D341Med (cell line): ENCODE measurements around the gene ATG5.
"Not testable (repeated sequence)": the region's sequence is repeated elsewhere in the genome, so short reads cannot be mapped to it uniquely, and the experiment has no call there.

Experiments used
- DNase-seq: peaks from one replicate; pipeline ENCODE4 v3.0.0; 2012; ENCODE audit warnings: low spot score

ATG5 gene

DNA sequence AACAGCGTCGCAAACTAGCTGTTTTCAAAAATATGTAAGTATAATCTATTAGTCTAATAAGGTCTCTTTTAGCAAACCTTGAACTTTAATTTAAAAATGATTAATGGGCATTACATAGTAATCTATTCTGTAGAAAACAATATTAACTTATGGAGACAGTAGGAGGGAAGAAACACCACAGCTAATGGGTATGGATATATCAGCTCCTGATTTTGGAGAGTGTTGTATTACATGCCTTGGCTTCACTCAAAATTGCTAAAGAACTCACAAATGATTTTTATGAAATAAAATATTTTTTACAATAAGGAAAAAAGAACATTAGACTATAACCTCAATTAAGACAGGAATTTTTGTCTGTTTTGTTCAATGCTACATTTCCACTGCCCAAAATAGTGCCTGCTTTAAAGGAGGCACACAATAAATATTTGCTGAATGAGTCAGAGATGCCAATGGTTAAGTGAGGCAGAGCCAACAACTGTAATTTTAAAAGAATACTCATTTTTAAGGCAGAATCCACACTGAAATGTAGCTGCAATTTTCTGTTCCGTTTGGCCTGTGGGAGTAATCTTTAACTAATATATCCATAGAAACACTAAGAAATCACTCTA lies 15.7 kb downstream of the ATG5 start:
- DNase-seq, result no peak

DNA sequence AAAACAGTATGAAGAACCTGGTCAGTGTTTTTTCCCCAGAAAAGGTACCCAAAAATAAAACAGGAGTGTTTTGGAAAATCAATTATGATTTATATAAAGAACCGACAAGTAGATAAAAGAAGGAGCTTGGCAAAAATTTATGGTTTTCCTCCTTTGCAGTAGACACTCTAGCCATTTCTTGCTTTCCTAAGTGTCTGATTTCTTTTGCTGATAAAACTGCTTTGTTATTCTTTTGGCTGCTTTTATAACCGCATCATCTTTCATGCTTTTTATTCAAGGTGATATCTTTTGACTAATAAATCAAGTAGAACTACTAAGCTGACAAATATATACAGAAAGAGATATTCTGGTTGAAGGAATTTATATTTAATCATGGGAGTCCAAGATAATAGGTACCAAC lies 16.6 kb downstream of the ATG5 start:
- DNase-seq, result no peak

DNA sequence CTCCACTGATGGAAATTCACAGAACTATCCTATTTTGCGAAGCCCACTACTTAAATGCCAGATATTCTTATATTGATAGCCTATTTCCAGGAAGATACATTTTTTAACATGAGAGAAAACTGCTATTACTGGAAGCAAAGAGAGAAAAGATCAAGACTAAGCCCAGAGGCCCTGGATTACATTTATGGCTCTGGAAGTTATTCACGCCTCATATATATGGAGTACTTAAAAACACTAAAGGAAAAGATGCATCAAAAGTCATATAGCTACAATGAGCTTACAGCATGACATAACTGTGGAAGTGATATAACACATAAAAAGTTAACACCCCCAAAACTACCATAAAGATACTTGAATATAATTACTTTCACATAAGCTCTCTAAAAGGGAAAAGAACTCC lies 19.8 kb downstream of the ATG5 start:
- no peak for DNase-seq

DNA sequence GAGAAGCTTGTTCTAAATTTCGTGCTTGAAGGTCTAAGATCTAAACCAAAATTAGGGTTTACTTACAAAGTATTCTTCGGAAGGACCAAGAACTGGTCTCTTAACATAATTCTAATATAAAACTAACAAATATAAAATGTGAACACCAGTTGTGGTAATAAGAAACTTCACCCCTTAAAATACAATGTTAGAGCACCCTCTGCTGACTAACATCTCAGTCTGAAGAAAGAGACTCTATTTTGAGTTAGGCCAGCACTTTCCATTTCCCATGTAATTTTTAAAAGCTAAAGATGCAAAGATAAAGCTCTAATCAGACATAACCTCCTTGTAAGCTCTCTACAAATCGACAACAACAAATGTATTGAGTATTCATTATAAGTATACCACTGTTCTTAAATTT lies 24.6 kb downstream of the ATG5 start:
- DNase-seq, result peak; percentile 18

DNA sequence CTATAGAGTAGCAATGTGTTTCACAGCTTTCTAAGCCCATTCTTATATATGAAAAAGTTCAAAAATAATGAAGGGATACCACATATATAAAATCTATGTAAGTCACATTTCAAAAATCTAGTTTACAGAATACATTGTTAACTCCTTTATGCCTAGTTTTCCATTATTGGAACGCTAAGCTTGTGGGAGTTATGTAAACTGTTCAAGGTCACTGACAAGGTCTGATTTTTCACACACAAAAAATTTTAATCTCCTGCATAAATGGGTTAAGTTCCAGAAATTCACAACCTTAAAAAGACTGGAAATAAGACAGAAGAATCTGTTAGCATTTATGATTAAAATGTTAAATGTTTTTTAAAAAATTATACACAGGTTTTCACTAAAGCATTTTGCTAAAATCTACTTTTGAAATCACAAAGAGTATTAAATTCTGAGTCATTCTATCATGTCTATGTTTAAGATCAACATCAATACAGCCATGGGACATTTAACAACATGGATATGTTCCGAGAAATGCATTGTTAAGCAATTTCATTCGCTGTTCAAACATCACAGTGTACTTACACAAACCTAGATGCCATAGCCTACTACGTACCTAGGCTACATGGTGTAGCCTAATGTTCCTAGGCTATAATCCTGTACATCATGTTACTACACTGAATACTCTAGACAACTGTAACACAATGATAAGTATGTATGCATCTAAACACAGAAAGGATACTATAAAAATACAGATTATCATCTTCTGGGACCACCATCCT lies 25.4 kb downstream of the ATG5 start:
- no peak for DNase-seq

DNA sequence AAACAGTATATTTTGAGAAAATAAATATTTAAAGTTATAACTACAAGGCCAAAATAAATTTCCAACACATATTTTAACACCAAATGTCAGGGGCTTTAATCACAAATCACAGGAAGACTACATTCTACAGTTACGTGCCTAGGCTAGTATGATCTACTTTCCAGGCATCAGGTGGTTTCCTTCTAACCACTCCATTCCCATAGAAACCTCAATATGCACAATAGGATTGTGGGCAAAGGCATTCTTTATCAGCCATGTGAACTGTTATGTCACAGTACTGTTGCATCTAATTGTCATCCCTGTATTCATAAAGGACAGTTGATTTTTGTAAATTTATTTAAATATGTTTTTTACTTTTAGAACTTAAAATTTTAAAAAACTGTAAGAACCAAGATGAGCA lies 32.4 kb downstream of the ATG5 start:
- DNase-seq, result no peak

DNA sequence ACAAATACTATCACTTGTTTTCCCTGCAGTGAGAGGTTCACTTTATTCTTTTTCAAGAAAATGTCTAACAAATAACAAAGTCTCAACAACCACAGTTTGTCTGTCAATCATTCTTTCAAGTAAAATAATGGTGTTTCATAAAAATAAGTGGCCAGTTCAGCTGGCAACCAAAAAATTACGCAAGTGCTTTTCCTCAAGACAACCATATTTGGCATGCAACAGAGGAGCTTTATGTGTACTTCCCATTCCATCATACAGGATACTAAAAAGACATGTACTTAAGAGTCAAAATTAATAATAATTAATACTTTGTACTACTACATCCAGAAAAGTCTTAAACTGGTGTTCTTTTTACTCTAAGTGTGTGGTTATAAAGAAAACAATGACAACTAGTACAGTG lies 34.6 kb downstream of the ATG5 start:
- no peak for DNase-seq

DNA sequence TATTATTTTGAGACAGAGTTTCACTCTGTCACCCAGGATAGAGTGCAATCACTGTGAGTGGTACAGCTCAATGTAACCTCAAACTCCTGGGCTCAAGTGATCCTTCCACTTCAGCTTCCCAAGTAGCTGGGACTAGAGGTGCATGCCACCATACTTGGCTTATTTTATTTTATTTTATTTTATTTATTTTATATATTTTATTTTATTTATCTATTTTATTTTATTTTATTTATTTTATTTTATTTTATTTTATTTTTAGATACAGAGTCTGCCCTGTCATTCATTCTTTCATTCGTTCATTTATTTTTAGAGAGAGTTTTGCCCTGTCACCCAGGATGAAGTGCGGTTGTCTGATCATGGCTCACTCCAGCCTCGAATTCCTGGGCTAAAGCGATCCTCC lies 35.5 kb downstream of the ATG5 start:
- DNase-seq, result no peak

DNA sequence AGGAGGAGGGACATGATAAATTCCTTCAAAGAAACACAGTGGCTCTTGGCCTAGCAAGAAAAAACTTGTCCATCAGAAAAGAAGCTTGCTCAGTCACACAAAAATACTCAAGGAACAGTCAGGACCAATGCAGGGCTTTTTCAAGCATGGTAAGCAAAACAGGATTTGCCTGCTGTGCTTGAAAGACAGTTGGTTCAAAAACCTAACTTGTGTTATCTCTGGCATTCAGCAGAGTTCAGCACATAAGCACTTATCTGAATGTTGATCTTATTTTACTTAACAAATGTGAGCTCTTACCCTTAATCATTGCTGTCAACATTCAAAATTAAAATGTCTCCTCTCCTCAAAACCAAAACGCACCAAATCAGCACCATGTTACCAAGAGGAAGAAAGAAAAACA lies 38.3 kb downstream of the ATG5 start:
- DNase-seq, result no peak

DNA sequence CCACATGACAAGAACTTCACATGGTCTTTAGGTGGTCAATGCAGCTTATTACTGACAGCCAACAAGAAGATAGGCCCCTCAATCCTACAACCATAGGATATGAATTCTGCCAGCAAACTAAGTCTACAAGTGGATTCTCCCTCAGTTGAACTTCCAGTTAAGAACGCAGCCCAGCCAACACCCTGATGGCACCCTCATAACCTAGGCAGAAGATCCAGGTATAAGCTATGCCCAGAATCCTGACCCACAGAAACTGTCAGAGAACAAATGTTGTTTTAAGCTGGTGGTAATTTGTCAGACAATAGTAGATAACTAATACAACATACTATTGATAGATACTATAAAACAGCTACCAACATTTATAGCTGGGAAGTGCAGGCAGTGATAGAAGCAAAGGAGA lies 38.8 kb downstream of the ATG5 start:
- DNase-seq, result no peak

DNA sequence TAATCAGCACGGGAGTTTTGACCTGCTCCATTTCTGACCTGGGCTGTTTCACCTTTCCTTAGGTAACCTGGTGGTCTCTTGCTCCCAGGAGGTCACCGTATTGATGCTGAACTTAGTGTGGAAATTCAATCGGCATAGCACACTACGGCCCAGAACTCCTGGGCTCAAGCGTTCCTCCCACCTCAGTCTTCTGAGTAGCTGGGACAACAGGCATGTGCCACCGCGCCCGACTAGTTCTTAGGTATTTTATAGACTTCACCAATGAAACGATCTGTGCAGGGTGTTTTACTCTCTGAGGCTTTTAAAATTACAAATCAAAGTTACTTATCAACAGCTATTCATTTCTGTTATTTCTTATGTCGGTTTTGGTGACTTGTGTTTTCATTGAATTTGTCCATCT lies 42.1 kb downstream of the ATG5 start:
- DNase-seq, result no peak

DNA sequence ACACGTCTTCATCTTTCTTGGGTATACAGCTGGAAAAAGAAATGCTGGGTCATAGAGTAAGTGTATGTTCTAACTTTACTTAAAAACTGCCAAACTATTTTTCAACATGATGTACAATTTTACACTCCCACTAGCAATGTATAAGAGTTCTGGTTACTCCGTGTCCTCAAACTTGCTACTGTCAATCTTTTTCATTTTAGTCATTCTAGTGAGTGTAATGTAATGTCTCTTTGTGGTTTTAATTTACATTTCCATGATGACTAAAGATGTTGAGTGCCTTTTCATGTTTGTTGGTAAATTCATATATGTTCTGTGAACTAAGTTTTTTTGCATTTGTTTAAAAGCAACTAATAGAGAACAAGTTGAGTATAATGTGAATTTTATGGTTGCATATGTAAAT lies 43.9 kb downstream of the ATG5 start:
- DNase-seq, result no peak

DNA sequence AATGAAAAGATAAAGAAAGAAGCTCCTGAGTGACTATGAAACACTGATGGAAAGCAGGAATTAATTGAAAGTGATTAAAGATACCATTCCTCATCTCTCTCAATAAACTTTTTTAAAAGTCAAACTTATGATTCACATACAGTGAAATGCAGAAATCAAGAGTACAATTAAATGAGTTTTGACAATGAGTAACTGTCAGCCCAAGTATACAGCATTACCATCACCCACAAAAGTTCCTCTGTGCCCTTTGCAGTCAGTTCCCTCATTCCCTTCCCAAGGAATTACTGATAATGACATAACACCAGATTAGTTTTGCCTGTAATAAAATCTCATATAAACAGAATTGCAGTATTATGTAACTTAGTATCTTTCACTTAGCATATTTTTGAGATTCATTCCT lies 44.5 kb downstream of the ATG5 start:
- no peak for DNase-seq

DNA sequence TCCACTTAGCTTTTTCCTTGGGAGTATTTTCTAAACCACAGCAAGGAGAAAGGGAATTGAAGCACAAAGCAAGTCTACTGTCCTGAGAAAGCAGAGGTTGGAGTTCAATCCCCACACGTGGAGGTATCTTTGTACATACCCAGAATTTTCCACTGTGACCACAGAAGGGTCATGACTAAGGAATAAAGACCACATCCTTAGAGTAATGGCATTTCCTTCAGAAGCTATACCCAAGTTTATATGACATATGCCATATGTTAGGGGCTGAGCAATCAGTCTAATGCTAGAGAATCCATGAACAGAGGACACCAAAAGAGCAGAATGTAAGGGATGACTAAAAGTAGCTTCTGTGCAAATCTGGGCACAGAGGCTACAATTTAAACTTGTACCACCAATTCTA lies 46.4 kb downstream of the ATG5 start:
- no peak for DNase-seq

DNA sequence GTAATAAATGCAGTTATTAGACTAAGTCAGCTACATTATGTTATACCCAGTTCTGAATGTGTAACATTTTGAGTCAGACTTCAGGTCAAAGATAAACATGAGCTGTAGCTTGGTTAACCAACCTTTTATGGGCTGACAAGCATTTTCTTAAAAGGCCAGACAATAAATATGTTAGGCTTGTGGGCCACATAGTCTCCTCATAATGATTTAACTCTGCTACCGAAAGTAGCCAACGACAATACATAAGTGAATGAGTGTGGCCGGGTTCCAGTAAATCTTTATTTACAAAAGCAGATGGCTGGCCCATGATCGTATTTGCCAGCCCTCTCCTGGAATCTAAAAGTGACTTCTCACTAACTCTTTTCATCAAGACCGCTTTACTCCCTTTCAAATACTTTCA lies 49.9 kb downstream of the ATG5 start:
- no peak for DNase-seq

DNA sequence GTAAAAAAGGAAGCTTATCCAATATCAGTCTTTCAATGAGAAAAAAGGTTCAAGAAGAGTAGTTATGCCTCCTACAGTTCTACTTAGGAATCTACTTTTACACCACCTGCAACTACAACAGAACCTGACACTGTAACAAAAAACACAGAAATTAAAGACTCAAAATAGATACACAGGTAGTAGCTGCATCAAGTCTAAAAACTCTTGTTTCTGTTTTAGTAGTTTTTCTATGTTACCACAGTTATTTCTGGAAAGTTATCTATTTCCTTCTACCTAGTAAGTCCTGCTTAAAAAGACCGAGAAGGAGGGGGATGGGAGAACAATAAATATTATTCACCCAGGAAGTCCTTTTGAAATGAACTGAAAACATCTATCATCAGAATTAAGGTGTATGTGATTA lies 52.5 kb downstream of the ATG5 start:
- DNase-seq, result no peak

DNA sequence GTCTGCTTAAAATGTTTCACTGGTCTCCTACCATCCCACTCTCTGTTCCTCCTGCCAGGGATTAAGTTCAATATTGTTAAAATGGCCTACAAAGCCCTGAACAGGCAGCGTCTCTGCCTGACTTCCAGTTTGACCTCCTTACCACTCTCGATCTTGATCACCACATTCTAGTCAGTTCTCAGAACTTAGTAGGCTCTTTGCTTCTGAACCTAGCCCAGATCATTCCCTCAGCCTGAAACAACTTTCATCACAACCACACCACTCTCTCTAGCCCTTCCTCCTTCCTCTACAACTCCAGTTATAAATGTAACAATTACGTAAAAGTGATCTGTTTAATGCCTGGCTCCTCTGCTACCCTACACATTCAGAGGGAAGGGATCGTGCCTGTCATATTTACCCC lies 53.3 kb downstream of the ATG5 start:
- DNase-seq, result no peak

DNA sequence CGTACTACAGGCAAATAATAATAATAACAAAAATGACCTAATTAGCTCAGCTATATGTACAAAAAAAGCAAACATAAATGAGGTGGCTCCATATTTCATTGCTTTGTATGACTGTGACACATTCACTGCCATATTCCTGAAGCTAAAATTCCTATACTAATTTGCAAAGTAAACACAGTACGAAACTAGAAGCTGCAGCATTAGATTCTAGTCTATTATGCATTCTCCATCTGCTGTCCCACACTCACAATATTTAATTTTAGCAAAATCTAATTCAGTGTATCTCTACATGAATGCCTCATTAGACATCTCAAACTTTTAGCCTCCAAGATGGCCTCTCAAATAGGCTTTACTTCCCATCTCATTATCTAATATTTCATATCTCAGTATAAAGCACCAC lies 55.1 kb downstream of the ATG5 start:
- DNase-seq, result no peak

DNA sequence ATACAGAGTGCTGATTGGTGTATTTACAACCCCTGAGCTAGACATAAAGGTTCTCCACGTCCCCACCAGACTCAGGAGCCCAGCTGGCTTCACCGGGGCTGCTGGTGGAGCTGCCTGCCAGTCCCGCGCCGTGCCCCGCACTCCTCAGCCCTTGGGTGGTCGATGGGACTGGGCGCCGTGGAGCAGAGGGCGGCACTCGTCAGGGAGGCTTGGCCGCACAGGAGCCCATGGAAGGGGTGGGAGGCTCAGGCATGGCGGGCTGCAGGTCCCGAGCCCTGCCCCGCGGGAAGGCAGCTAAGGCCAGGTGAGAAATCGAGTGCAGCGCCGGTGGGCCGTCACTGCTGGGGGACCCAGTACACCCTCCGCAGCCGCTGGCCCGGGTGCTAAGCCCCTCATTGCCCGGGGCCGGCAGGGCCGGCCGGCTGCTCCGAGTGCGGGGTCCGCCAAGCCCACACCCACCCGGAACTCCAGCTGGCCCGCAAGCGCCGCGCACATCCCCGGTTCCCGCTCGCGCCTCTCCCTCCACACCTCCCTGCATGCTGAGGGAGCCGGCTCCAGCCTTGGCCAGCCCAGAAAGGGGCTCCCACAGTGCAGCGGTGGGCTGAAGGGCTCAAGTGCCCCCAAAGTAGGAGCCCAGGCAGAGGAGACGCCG lies 56.2 kb downstream of the ATG5 start:
- not testable (repeated sequence) for DNase-seq

DNA sequence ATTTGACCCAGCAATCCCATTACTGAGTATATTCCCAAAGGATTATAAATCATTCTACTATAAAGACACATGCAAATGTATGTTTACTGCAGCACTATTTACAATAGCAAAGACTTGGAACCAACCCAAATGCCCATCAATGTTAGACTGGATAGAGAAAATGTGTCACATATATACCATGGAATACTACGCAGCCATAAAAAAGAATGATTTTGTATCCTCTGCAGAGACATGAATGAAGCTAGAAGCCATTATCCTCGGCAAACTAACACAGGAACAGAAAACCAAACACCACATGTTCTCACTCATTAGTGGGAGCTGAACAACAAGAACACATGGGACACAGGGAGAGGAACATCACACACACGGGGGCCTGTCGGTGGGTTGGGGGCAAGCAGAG lies 57.1 kb downstream of the ATG5 start:
- DNase-seq, result not testable (repeated sequence)

DNA sequence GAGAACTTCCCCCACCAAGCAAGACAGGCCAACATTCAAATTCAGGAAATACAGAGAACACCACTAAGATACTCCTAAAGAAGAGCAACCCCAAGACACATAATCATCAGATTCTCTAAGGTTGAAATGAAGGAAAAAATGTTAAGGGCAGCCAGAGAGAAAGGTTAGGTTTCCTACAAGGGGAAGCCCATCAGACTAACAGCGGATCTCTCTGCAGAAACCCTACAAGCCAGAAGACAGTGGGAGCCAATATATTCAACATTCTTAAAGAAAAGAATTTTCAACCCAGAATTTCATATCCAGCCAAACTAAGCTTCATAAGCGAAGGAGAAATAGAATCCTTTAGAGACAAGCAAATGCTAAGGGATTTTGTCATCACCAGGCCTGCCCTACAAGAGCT lies 61.1 kb downstream of the ATG5 start:
- DNase-seq, result not testable (repeated sequence)

DNA sequence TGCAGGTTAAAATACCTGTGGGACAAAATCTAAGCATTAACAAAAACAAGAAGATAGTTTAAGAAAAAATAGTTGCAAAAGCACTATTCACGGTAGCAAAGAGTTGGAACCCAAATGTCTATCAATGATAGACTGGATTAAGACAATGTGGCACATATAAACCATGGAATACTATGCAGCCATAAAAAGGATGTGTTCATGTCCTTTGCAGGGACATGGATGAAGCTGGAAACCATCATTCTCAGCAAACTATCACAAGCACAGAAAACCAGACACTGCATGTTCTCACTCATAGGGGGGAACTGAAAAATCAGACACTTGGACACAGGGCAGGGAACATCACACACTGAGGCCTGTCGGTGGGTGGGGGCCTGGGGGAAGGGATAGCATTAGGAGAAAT lies 65.8 kb downstream of the ATG5 start:
- DNase-seq, result not testable (repeated sequence)

DNA sequence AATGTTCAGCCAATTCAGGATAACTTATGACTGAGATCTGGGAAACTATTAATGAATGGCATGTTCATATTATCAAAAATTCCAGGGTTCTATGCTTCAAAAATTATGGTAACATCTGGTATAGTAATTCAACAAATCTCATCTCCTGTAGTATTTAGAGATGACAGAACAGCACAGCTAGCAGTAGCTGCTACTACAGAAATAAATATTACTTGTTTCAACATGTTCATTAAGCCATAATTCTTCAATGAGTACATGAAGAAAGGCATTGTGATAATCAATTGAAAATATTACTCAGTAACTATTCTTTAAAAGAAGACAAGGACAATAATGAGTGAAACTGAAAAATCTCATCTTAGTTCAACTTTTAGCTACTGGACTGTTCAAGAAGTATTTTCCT lies 66.8 kb downstream of the ATG5 start:
- DNase-seq, result no peak

DNA sequence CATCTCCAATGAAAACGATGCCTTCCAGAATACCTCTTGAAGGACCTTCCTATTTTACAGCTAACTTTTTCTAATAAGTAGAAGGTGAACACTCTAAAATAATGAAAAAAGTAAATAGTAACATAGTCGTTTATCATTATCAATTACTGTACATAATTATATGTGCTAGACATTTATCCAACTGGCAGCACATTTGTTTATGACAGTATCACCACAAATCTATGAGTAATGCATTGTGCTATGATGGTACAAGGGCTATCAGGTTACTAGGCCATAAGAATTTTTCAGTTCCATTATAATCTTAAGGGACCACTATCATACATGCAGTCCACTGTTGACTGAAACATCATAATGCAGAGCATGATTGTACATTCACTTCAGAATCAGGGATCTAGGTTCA lies 68.4 kb downstream of the ATG5 start:
- no peak for DNase-seq
